SK-N-SH (cell line): ENCODE results near the gene GLRX5. TPM values are rescaled to one million over a fixed set of nuclear protein-coding genes. Genes with fewer than 3 reads are reported as not detected.

Source experiments
- CTCF ChIA-PET: fragments of 300-600, 350-600 bp; formaldehyde crosslinking; extraction: SDS; loops from one replicate; lab custom pipeline; 2021; lab: Yijun Ruan, JAX
- POLR2A ChIA-PET: fragments of 350-600 bp; sonication (Branson Sonifier 250); formaldehyde crosslinking; extraction: SDS; loops from one replicate; lab custom pipeline; 2020; ENCODE audit warnings: antibody characterized with exemption, inconsistent platforms; lab: Yijun Ruan, JAX
- DNase-seq: peaks from one replicate; pipeline ENCODE4 v3.0.0; 2012
- H2AFZ ChIP-seq: fragments of 200-600 bp; sonication (generic); 2 replicates; pipeline ENCODE4 v1.8.1; 2016; ENCODE audit warnings: antibody characterized with exemption, mild to moderate bottlenecking, low read depth
- H3F3A ChIP-seq: fragments of 200-600 bp; sonication (generic); replicated peaks from 2 replicates; pipeline ENCODE3; 2016; ENCODE audit warnings: antibody characterized with exemption, mild to moderate bottlenecking; ENCODE audit not compliant: insufficient read depth
- H3K27ac ChIP-seq, 2 experiments: fragments of 200-500 bp in 1 of 2; fragments of 200-600 bp in 1 of 2; sonication (Bioruptor generic) in 1 of 2; sonication (generic), shearing (Covaris generic) in 1 of 2; 2 replicates each; pipeline versions ENCODE4 v1.5.1 to v1.6.1; 2014 to 2016; ENCODE audit warnings: low read depth in 2 of 2, inconsistent platforms in 1 of 2, low read length in 1 of 2, mild to moderate bottlenecking in 1 of 2, mixed read lengths in 1 of 2
- H3K27me3 ChIP-seq: fragments of 200-600 bp; sonication (generic), shearing (Covaris generic); 2 replicates; pipeline ENCODE4 v1.6.1; 2016; ENCODE audit warnings: mixed run types; ENCODE audit not compliant: insufficient read depth
- H3K36me3 ChIP-seq, 2 experiments: fragments of 200-500 bp in 1 of 2; fragments of 200-600 bp in 1 of 2; sonication (Bioruptor generic) in 1 of 2; sonication (generic) in 1 of 2; replicated peaks in 1 of 2; 2 replicates each; pipeline versions ENCODE3 to v1.5.1; 2014 to 2016; ENCODE audit warnings: low read length in 1 of 2, mild to moderate bottlenecking in 1 of 2; ENCODE audit not compliant: insufficient read depth in 2 of 2, control insufficient read depth in 1 of 2
- H3K4me1 ChIP-seq, 2 experiments: fragments of 200-500 bp in 1 of 2; fragments of 200-600 bp in 1 of 2; sonication (Bioruptor generic) in 1 of 2; sonication (generic), shearing (Covaris generic) in 1 of 2; 2 replicates each; pipeline versions ENCODE4 v1.5.1 to v1.6.1; 2014 to 2016; ENCODE audit warnings: low read depth in 1 of 2, low read length in 1 of 2, mixed run types in 1 of 2; ENCODE audit not compliant: insufficient read depth in 2 of 2, control insufficient read depth in 1 of 2
- H3K4me2 ChIP-seq: fragments of 200-600 bp; sonication (generic), shearing (Covaris generic); 2 replicates; pipeline ENCODE4 v1.6.1; 2017; ENCODE audit warnings: mixed run types
- H3K4me3 ChIP-seq, 2 experiments: fragments of 200-500 bp in 1 of 2; fragments of 200-600 bp in 1 of 2; sonication (Bioruptor generic) in 1 of 2; sonication (generic), shearing (Covaris generic) in 1 of 2; 2 replicates each; pipeline versions ENCODE4 v1.5.1 to v1.8.1; 2014 to 2016; ENCODE audit warnings: low read depth in 2 of 2, inconsistent platforms in 1 of 2, low read length in 1 of 2, mild to moderate bottlenecking in 1 of 2, mixed read lengths in 1 of 2, moderate library complexity in 1 of 2
- H3K79me2 ChIP-seq: fragments of 200-600 bp; sonication (generic); 2 replicates; pipeline ENCODE4 v1.8.1; 2017; ENCODE audit warnings: mild to moderate bottlenecking; ENCODE audit not compliant: insufficient read depth
- H3K9ac ChIP-seq: fragments of 200-600 bp; sonication (generic); 2 replicates; pipeline ENCODE4 v1.6.1; 2017; ENCODE audit warnings: mixed run types
- H3K9me2 ChIP-seq: fragments of 200-600 bp; sonication (generic); 2 replicates; pipeline ENCODE4 v1.6.1; 2017; ENCODE audit warnings: mixed run types
- H3K9me3 ChIP-seq: fragments of 200-600 bp; sonication (generic); 2 replicates; pipeline ENCODE4 v1.6.1; 2017; ENCODE audit warnings: mixed run types, mild to moderate bottlenecking, moderate library complexity
- H4K20me1 ChIP-seq: fragments of 200-600 bp; sonication (generic); 2 replicates; pipeline ENCODE4 v1.6.1; 2017; ENCODE audit warnings: mild to moderate bottlenecking, mixed run types; ENCODE audit not compliant: insufficient read depth
- ELF1 ChIP-seq: IDR thresholded peaks from 2 replicates; pipeline ENCODE4 v1.4.0; 2012
- EP300 ChIP-seq, 2 experiments: IDR thresholded peaks; 2 replicates each; pipeline versions ENCODE4 v1.4.0 to v1.6.1; 2012; ENCODE audit warnings: borderline replicate concordance in 1 of 2, low read depth in 1 of 2, low read length in 1 of 2
- EZH2phosphoT487 ChIP-seq: fragments of 200-600 bp; sonication (generic); IDR thresholded peaks from 2 replicates; pipeline ENCODE4 v1.6.1; 2017; ENCODE audit warnings: low read depth, mixed run types, mild to moderate bottlenecking, antibody characterized with exemption, moderate library complexity, borderline replicate concordance
- FOXJ3 ChIP-seq: sonication (generic); formaldehyde crosslinking; IDR thresholded peaks from 2 replicates; pipeline ENCODE4 v1.5.1; 2020; ENCODE audit warnings: mild to moderate bottlenecking, missing genetic modification reagents
- FOXM1 ChIP-seq: IDR thresholded peaks from 2 replicates; pipeline ENCODE4 v1.4.0; 2012; ENCODE audit warnings: low read depth, mild to moderate bottlenecking
- GABPA ChIP-seq: IDR thresholded peaks from 2 replicates; pipeline ENCODE4 v1.4.0; 2012; ENCODE audit warnings: low read depth, mild to moderate bottlenecking
- GATA2 ChIP-seq: sonication (generic); formaldehyde crosslinking; IDR thresholded peaks from 2 replicates; pipeline ENCODE4 v1.5.0; 2020; ENCODE audit warnings: mild to moderate bottlenecking, missing genetic modification reagents
- JUND ChIP-seq: IDR thresholded peaks from 2 replicates; pipeline ENCODE4 v1.4.0; 2012
- NFIC ChIP-seq: IDR thresholded peaks from 2 replicates; pipeline ENCODE4 v1.4.0; 2012; ENCODE audit warnings: borderline replicate concordance
- NRF1 ChIP-seq: IDR thresholded peaks from 2 replicates; pipeline ENCODE4 v1.6.1; 2012; ENCODE audit warnings: low read depth, mild to moderate bottlenecking, low read length
- RCOR1 ChIP-seq: fragments of 150-350 bp; IDR thresholded peaks from 2 replicates; pipeline ENCODE4 v1.6.1; 2017; ENCODE audit warnings: antibody characterized with exemption, low read length
- RFX5 ChIP-seq: IDR thresholded peaks from 2 replicates; pipeline ENCODE4 v1.6.1; 2012; ENCODE audit warnings: mild to moderate bottlenecking, improper control_type of control experiment, low read length
- SIN3A ChIP-seq: IDR thresholded peaks from 2 replicates; pipeline ENCODE4 v1.6.1; 2012; ENCODE audit warnings: low read depth, mild to moderate bottlenecking, low read length, moderate library complexity, borderline replicate concordance
- TAF1 ChIP-seq: IDR thresholded peaks from 2 replicates; pipeline ENCODE4 v1.6.1; 2012; ENCODE audit warnings: low read depth, mild to moderate bottlenecking, low read length, moderate library complexity, borderline replicate concordance
- TCF12 ChIP-seq: IDR thresholded peaks from 2 replicates; pipeline ENCODE4 v1.4.0; 2012
- TEAD4 ChIP-seq: IDR thresholded peaks from 2 replicates; pipeline ENCODE4 v1.4.0; 2012; ENCODE audit warnings: mild to moderate bottlenecking, borderline replicate concordance; ENCODE audit not compliant: insufficient read depth
- WGBS: methylation state at CpG from one replicate; pipeline ENCODE4 v1.1.6; 2017; ENCODE audit warnings: low lambda C conversion rate; 5-methylcytosine and 5-hydroxymethylcytosine counted together
- polyA plus RNA-seq, 3 experiments: library from polyadenylated mRNA; depleted of rRNA; stranded (reverse); fragments of >200 nt; gene quantifications; 2 replicates each; pipeline ENCODE4 v1.2.3, GENCODE V29; 2012
- TF ChIP-seq, protein P1 (sequence below): IDR thresholded peaks from 2 replicates; pipeline ENCODE4 v1.4.0; 2012; ENCODE audit warnings: low read depth
- TF ChIP-seq, protein P2 (sequence below): IDR thresholded peaks from 2 replicates; pipeline ENCODE4; 2012
- TF ChIP-seq, protein P3 (sequence below): IDR thresholded peaks from 2 replicates; pipeline ENCODE4 v1.6.1; 2012; ENCODE audit warnings: mild to moderate bottlenecking, low read depth, low read length, moderate library complexity
- TF ChIP-seq, protein P4 (sequence below): fragments of 200-600 bp; sonication (generic); IDR thresholded peaks from 2 replicates; pipeline ENCODE4 v1.6.1; 2017; ENCODE audit warnings: antibody characterized with exemption, mild to moderate bottlenecking, moderate library complexity

The GLRX5 gene
- polyA plus RNA-seq, 1 of the 3 experiments (the other 2 are of a cell fraction), result 29.1 TPM

DNA sequence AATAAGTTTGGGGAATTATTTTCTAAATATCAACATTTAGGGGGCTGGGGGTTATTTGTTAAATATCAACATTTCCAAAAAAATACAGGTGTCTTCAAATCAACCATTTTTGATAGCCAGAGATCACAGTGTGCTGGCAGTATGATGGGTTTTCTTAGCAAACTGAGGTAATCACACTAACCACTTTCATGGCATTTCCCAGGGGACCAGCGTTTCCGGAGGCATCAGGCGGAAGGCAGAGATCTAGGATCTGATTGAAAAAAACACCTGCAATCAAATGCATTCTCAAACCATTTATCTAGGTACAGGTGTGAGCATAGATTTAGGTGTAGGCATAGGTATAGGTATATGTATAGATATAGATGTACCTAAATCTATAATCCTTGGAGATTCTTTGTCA lies 34.6 kb downstream of the GLRX5 start:
- TF ChIP-seq, protein P1, sequence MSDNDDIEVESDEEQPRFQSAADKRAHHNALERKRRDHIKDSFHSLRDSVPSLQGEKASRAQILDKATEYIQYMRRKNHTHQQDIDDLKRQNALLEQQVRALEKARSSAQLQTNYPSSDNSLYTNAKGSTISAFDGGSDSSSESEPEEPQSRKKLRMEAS, result no peak
- TF ChIP-seq GABPA (no peak), GATA2 (CRISPR knock-in tag) (no peak), NFIC (no peak), TEAD4 (no peak), RFX5 (no peak), TCF12 (no peak), JUND (no peak), EP300 (IDR thresholded peaks at IDR 0.05; ENCODE audit: borderline replicate concordance in 1 of 2, low read depth in 1 of 2, low read length in 1 of 2) (no peak), TAF1 (no peak), EZH2phosphoT487 (no peak), FOXM1 (no peak), ELF1 (no peak), RCOR1 (no peak), FOXJ3 (CRISPR knock-in tag) (no peak), NRF1 (no peak), SIN3A (no peak)
- TF ChIP-seq, protein P2, sequence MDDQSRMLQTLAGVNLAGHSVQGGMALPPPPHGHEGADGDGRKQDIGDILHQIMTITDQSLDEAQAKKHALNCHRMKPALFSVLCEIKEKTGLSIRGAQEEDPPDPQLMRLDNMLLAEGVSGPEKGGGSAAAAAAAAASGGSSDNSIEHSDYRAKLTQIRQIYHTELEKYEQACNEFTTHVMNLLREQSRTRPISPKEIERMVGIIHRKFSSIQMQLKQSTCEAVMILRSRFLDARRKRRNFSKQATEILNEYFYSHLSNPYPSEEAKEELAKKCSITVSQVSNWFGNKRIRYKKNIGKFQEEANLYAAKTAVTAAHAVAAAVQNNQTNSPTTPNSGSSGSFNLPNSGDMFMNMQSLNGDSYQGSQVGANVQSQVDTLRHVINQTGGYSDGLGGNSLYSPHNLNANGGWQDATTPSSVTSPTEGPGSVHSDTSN, result no peak
- TF ChIP-seq, protein P3, sequence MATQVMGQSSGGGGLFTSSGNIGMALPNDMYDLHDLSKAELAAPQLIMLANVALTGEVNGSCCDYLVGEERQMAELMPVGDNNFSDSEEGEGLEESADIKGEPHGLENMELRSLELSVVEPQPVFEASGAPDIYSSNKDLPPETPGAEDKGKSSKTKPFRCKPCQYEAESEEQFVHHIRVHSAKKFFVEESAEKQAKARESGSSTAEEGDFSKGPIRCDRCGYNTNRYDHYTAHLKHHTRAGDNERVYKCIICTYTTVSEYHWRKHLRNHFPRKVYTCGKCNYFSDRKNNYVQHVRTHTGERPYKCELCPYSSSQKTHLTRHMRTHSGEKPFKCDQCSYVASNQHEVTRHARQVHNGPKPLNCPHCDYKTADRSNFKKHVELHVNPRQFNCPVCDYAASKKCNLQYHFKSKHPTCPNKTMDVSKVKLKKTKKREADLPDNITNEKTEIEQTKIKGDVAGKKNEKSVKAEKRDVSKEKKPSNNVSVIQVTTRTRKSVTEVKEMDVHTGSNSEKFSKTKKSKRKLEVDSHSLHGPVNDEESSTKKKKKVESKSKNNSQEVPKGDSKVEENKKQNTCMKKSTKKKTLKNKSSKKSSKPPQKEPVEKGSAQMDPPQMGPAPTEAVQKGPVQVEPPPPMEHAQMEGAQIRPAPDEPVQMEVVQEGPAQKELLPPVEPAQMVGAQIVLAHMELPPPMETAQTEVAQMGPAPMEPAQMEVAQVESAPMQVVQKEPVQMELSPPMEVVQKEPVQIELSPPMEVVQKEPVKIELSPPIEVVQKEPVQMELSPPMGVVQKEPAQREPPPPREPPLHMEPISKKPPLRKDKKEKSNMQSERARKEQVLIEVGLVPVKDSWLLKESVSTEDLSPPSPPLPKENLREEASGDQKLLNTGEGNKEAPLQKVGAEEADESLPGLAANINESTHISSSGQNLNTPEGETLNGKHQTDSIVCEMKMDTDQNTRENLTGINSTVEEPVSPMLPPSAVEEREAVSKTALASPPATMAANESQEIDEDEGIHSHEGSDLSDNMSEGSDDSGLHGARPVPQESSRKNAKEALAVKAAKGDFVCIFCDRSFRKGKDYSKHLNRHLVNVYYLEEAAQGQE, result no peak
- TF ChIP-seq, protein P4, sequence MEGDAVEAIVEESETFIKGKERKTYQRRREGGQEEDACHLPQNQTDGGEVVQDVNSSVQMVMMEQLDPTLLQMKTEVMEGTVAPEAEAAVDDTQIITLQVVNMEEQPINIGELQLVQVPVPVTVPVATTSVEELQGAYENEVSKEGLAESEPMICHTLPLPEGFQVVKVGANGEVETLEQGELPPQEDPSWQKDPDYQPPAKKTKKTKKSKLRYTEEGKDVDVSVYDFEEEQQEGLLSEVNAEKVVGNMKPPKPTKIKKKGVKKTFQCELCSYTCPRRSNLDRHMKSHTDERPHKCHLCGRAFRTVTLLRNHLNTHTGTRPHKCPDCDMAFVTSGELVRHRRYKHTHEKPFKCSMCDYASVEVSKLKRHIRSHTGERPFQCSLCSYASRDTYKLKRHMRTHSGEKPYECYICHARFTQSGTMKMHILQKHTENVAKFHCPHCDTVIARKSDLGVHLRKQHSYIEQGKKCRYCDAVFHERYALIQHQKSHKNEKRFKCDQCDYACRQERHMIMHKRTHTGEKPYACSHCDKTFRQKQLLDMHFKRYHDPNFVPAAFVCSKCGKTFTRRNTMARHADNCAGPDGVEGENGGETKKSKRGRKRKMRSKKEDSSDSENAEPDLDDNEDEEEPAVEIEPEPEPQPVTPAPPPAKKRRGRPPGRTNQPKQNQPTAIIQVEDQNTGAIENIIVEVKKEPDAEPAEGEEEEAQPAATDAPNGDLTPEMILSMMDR, result no peak
- H2AFZ ChIP-seq, result no peak overlapping the region
- H3K36me3 ChIP-seq, result no peaks in the 10 kb centered on the region
- POLR2A ChIA-PET, result no interaction called here
- no peak overlapping the region for H3K9ac ChIP-seq
- no peaks in the 10 kb centered on the region for H3K9me2 ChIP-seq
- H3F3A ChIP-seq, result no peaks in the 10 kb centered on the region
- H3K9me3 ChIP-seq, result no peaks in the 10 kb centered on the region
- no peak overlapping the region for H3K4me3 ChIP-seq
- H3K4me1 ChIP-seq, result no peaks in the 10 kb centered on the region
- no peak for DNase-seq
- H3K27ac ChIP-seq, result no peak overlapping the region
- WGBS, result 55% methylated on average over 3 of the region's 3 CpGs
- H4K20me1 ChIP-seq, result no peaks in the 10 kb centered on the region
- CTCF ChIA-PET, result interaction anchor here (2.4 kb wide), 1 partner anchor 8 kb away, joined by 8 read pairs; no protein-coding TSS in a partner anchor
- H3K27me3 ChIP-seq, result no peaks in the 10 kb centered on the region; the same call in 1 of the 2 replicates
- no peak overlapping the region for H3K4me2 ChIP-seq
- no peaks in the 10 kb centered on the region for H3K79me2 ChIP-seq
